ENCODE data around the gene CAMKV. TPM values are rescaled to one million over a fixed set of nuclear protein-coding genes. Genes with fewer than 3 reads are reported as not detected.

CAMKV gene
- total RNA-seq, 1 donor from 2014 or later = 1.6 TPM

- intact Hi-C loops (cut with micrococcal nuclease) = loop anchor here (5.0 kb wide), 1 partner anchor 57 kb away; the partner anchor contains the start of gene INKA1
- Mint-ChIP-seq H3K36me3 (ENCODE audit: low read depth) (no peaks in the 10 kb centered on the region), H3K9me3 (no peaks in the 10 kb centered on the region), H3K27me3 (peaks cover 6% of the 10 kb centered on the region), H3K4me1 (peaks cover 13% of the 10 kb centered on the region), H3K4me3 (no peak overlapping the region), H3K27ac (no peak overlapping the region)
- DNase-seq = no peak
These were observed 10.0 kb downstream of the CAMKV start for GRCh38 chr3:49859576-49860305.

GRCh38 chr3:49856181-49857005, 13.3 kb downstream of the CAMKV start, which contains the start of gene TRAIP:
TSS of gene TRAIP (minus strand) at chr3:49856564. CDS start at chr3:49856453, 111 bp downstream.
- Mint-ChIP-seq H3K27ac (peak within 1 kb of the TSS; percentile 92), H3K4me3 (peak within 1 kb of the TSS; percentile 97), H3K36me3 (ENCODE audit: low read depth) (no peaks in the 10 kb centered on the region), H3K4me1 (peaks cover 15% of the 10 kb centered on the region), H3K9me3 (no peaks in the 10 kb centered on the region), H3K27me3 (no peaks in the 10 kb centered on the region)
- intact Hi-C loops (cut with micrococcal nuclease) = loop anchor here (1.0 to 5.0 kb wide), 4 partner anchors 13 to 133 kb away; partner anchors contain the start of genes CAMKV, GMPPB, INKA1 and RBM6
- peak; percentile 99 for DNase-seq

GRCh38 chr3:49855662-49856061, 14.0 kb downstream of the CAMKV start:
- no peaks in the 10 kb centered on the region for H3K36me3 Mint-ChIP-seq (ENCODE audit: low read depth)
- H3K27ac Mint-ChIP-seq = peak overlapping the region; percentile 92
- peak overlapping the region; percentile 97 for H3K4me3 Mint-ChIP-seq
- H3K27me3 Mint-ChIP-seq = no peaks in the 10 kb centered on the region
- intact Hi-C loops (cut with micrococcal nuclease) = loop anchor here (1.0 to 5.0 kb wide), 4 partner anchors 14 to 132 kb away; partner anchors contain the start of genes CAMKV, GMPPB, INKA1 and RBM6
- no peak for DNase-seq
- H3K9me3 Mint-ChIP-seq = no peaks in the 10 kb centered on the region
- H3K4me1 Mint-ChIP-seq = peaks cover 15% of the 10 kb centered on the region

GRCh38 chr3:49845694-49846093, 24.0 kb downstream of the CAMKV start:
- peaks cover 13% of the 10 kb centered on the region for H3K36me3 Mint-ChIP-seq (ENCODE audit: low read depth)
- intact Hi-C loops (cut with micrococcal nuclease) = no loop called here
- no peak for DNase-seq

GRCh38 chr3:49844464-49845183, 25.1 kb downstream of the CAMKV start:
- Mint-ChIP-seq H3K36me3 (ENCODE audit: low read depth) (peaks cover 11% of the 10 kb centered on the region), H3K9me3 (no peaks in the 10 kb centered on the region), H3K27ac (no peak overlapping the region), H3K4me3 (no peak overlapping the region), H3K4me1 (peaks cover 3% of the 10 kb centered on the region), H3K27me3 (no peaks in the 10 kb centered on the region)
- intact Hi-C loops (cut with micrococcal nuclease) = no loop called here
- DNase-seq = no peak

More at GRCh38 chr3:49845694-49846093, 24.0 kb downstream of the CAMKV start:
- H3K4me1 Mint-ChIP-seq = peaks cover 3% of the 10 kb centered on the region
- H3K27me3 Mint-ChIP-seq = no peaks in the 10 kb centered on the region
- no peak overlapping the region for H3K27ac Mint-ChIP-seq
- no peaks in the 10 kb centered on the region for H3K9me3 Mint-ChIP-seq
- no peak overlapping the region for H3K4me3 Mint-ChIP-seq

- no peaks in the 10 kb centered on the region for H3K27me3 Mint-ChIP-seq
- DNase-seq = no peak
- peaks cover 3% of the 10 kb centered on the region for H3K4me1 Mint-ChIP-seq
- H3K27ac Mint-ChIP-seq = no peak overlapping the region
- H3K36me3 Mint-ChIP-seq (ENCODE audit: low read depth) = peaks cover 15% of the 10 kb centered on the region
- intact Hi-C loops (cut with micrococcal nuclease) = no loop called here
- H3K9me3 Mint-ChIP-seq = no peaks in the 10 kb centered on the region
- no peak overlapping the region for H3K4me3 Mint-ChIP-seq
These were observed 26.7 kb downstream of the CAMKV start for GRCh38 chr3:49842843-49843517.

- DNase-seq = no peak
- Mint-ChIP-seq H3K4me3 (no peak overlapping the region), H3K4me1 (peaks cover 3% of the 10 kb centered on the region), H3K27me3 (no peaks in the 10 kb centered on the region), H3K36me3 (ENCODE audit: low read depth) (peaks cover 16% of the 10 kb centered on the region), H3K27ac (no peak overlapping the region), H3K9me3 (no peaks in the 10 kb centered on the region)
- intact Hi-C loops (cut with micrococcal nuclease) = no loop called here
These were observed 27.9 kb downstream of the CAMKV start for GRCh38 chr3:49841806-49842205.

GRCh38 chr3:49841126-49841696, 28.5 kb downstream of the CAMKV start:
- H3K4me1 Mint-ChIP-seq = peaks cover 3% of the 10 kb centered on the region
- H3K4me3 Mint-ChIP-seq = no peak overlapping the region
- no peaks in the 10 kb centered on the region for H3K27me3 Mint-ChIP-seq
- peak overlapping the region; percentile 6 for H3K27ac Mint-ChIP-seq
- H3K36me3 Mint-ChIP-seq (ENCODE audit: low read depth) = peaks cover 11% of the 10 kb centered on the region
- no peaks in the 10 kb centered on the region for H3K9me3 Mint-ChIP-seq
- intact Hi-C loops (cut with micrococcal nuclease) = no loop called here
- peak; percentile 63 for DNase-seq

GRCh38 chr3:49840388-49840787, 29.3 kb downstream of the CAMKV start:
- H3K36me3 Mint-ChIP-seq (ENCODE audit: low read depth) = peaks cover 11% of the 10 kb centered on the region
- no peak overlapping the region for H3K4me3 Mint-ChIP-seq
- H3K27ac Mint-ChIP-seq = no peak overlapping the region
- no peaks in the 10 kb centered on the region for H3K9me3 Mint-ChIP-seq
- intact Hi-C loops (cut with micrococcal nuclease) = no loop called here
- no peak for DNase-seq
- peaks cover 3% of the 10 kb centered on the region for H3K4me1 Mint-ChIP-seq
- H3K27me3 Mint-ChIP-seq = no peaks in the 10 kb centered on the region

GRCh38 chr3:49839193-49839809, 30.4 kb downstream of the CAMKV start:
- peak; percentile 94 for DNase-seq
- Mint-ChIP-seq H3K9me3 (no peaks in the 10 kb centered on the region), H3K27me3 (no peaks in the 10 kb centered on the region), H3K4me1 (peaks cover 3% of the 10 kb centered on the region), H3K27ac (no peak overlapping the region), H3K4me3 (no peak overlapping the region), H3K36me3 (ENCODE audit: low read depth) (peaks cover 14% of the 10 kb centered on the region)
- intact Hi-C loops (cut with micrococcal nuclease) = loop anchor here (1.0 kb wide), 2 partner anchors 37 to 136 kb away; no protein-coding TSS in a partner anchor

- intact Hi-C loops (cut with micrococcal nuclease) = no loop called here
- DNase-seq = no peak
- Mint-ChIP-seq H3K27ac (no peak overlapping the region), H3K4me1 (no peaks in the 10 kb centered on the region), H3K27me3 (no peaks in the 10 kb centered on the region), H3K9me3 (no peaks in the 10 kb centered on the region), H3K36me3 (ENCODE audit: low read depth) (peaks cover 17% of the 10 kb centered on the region), H3K4me3 (no peak overlapping the region)
These were observed 38.4 kb downstream of the CAMKV start for GRCh38 chr3:49831341-49831740.

GRCh38 chr3:49826016-49826415, 43.7 kb downstream of the CAMKV start:
- DNase-seq = no peak
- Mint-ChIP-seq H3K9me3 (no peaks in the 10 kb centered on the region), H3K27ac (no peak overlapping the region), H3K4me1 (no peaks in the 10 kb centered on the region), H3K36me3 (ENCODE audit: low read depth) (peaks cover 8% of the 10 kb centered on the region), H3K27me3 (no peaks in the 10 kb centered on the region), H3K4me3 (no peak overlapping the region)
- intact Hi-C loops (cut with micrococcal nuclease) = no loop called here
